CMK (cell line): ENCODE measurements around the gene KREMEN1.

Experiments
- DNase-seq: peaks from one replicate; pipeline ENCODE4 v3.0.0-alpha.2; 2010; ENCODE audit warnings: low read depth

The KREMEN1 gene

GRCh38 chr22:29206372-29207242 is 133.8 kb downstream of the KREMEN1 start:
- DNase-seq, result no peak

- no peak for DNase-seq
These were observed 134.4 kb downstream of the KREMEN1 start for GRCh38 chr22:29207243-29207550.

GRCh38 chr22:29207562-29208501 is 135.0 kb downstream of the KREMEN1 start:
- DNase-seq, result no peak

GRCh38 chr22:29208502-29208862 is 135.6 kb downstream of the KREMEN1 start:
- DNase-seq, result no peak

GRCh38 chr22:29208879-29209623 is 136.2 kb downstream of the KREMEN1 start:
- DNase-seq, result peak; percentile 81

GRCh38 chr22:29209624-29209929 is 136.7 kb downstream of the KREMEN1 start:
- DNase-seq, result no peak

- DNase-seq, result no peak
These were observed 138.2 kb downstream of the KREMEN1 start for GRCh38 chr22:29211066-29211465.

- DNase-seq, result no peak
These were observed 138.6 kb downstream of the KREMEN1 start for GRCh38 chr22:29211466-29211865.

GRCh38 chr22:29212743-29213142 is 139.9 kb downstream of the KREMEN1 start:
- DNase-seq, result no peak

- DNase-seq, result no peak
These were observed 140.7 kb downstream of the KREMEN1 start for GRCh38 chr22:29213493-29213892.

GRCh38 chr22:29214232-29214631 is 141.4 kb downstream of the KREMEN1 start:
- DNase-seq, result no peak

GRCh38 chr22:29215012-29215860 is 142.4 kb downstream of the KREMEN1 start:
- DNase-seq, result no peak

GRCh38 chr22:29216011-29216872 is 143.4 kb downstream of the KREMEN1 start:
- no peak for DNase-seq

- DNase-seq, result no peak
These were observed 144.2 kb downstream of the KREMEN1 start for GRCh38 chr22:29216873-29217666.
